A673 (cell line): ENCODE measurements around the gene SLC4A2. TPM values are rescaled to one million over a fixed set of nuclear protein-coding genes. Genes with fewer than 3 reads are reported as not detected.

Experiments used
- BruUV-seq: library from RNA; stranded (reverse); fragments of 400-500 nt; replicated peaks from 2 replicates; lab custom pipeline; 2021; lab: Mats Ljungman, UMichigan
- CTCF ChIA-PET: fragments of 300-600 bp; sonication (Branson Sonifier 250); formaldehyde crosslinking; loops from one replicate; lab custom pipeline; 2022; ENCODE audit warnings: antibody characterized with exemption; lab: Charles Lee
- POLR2A ChIA-PET: fragments of 300-600 bp; sonication (Branson Sonifier 250); formaldehyde crosslinking; loops from one replicate; lab custom pipeline; 2022; ENCODE audit warnings: antibody characterized with exemption; ENCODE audit not compliant: low non-redundant PET; lab: Charles Lee
- DNase-seq: peaks from one replicate; pipeline ENCODE4 v3.0.0-alpha.2; 2015; ENCODE audit warnings: low spot score
- H3K27ac ChIP-seq: fragments of 200-600 bp; sonication (generic); 2 replicates; pipeline ENCODE4 v1.5.1; 2016; ENCODE audit warnings: mixed run types, low read depth, mild to moderate bottlenecking, mixed read lengths, antibody characterized with exemption, low read length; ENCODE audit not compliant: poor library complexity, severe bottlenecking
- H3K27me3 ChIP-seq: fragments of 200-600 bp; sonication (generic); replicated peaks from 2 replicates; pipeline ENCODE4 v1.6.1; 2017; ENCODE audit warnings: mixed run types, low read depth, mild to moderate bottlenecking, mixed read lengths, antibody characterized with exemption, low read length; ENCODE audit not compliant: insufficient read depth, poor library complexity
- H3K36me3 ChIP-seq: fragments of 200-600 bp; sonication (generic); 2 replicates; pipeline ENCODE4 v1.6.1; 2016; ENCODE audit warnings: mixed run types, mild to moderate bottlenecking, mixed read lengths, antibody characterized with exemption, low read length; ENCODE audit not compliant: insufficient read depth, poor library complexity, severe bottlenecking
- H3K4me1 ChIP-seq: fragments of 200-600 bp; sonication (generic); 2 replicates; pipeline ENCODE4 v1.6.1; 2017; ENCODE audit warnings: mixed run types, mild to moderate bottlenecking, mixed read lengths, antibody characterized with exemption, low read length; ENCODE audit not compliant: insufficient read depth, poor library complexity, severe bottlenecking
- H3K4me3 ChIP-seq: fragments of 200-600 bp; sonication (generic); 2 replicates; pipeline ENCODE4 v1.5.1; 2016; ENCODE audit warnings: low read depth, mixed run types, mild to moderate bottlenecking, mixed read lengths, low read length; ENCODE audit not compliant: poor library complexity, severe bottlenecking
- H3K9me3 ChIP-seq: fragments of 200-600 bp; sonication (generic); 2 replicates; pipeline ENCODE4 v1.6.1; 2016; ENCODE audit warnings: mixed run types, low read depth, mild to moderate bottlenecking, mixed read lengths, antibody characterized with exemption, low read length; ENCODE audit not compliant: poor library complexity, severe bottlenecking
- CTCF ChIP-seq: fragments of 300-800, 200-600 bp; sonication (generic); conservative IDR thresholded peaks from 2 replicates; pipeline ENCODE4 v1.5.1; 2017; ENCODE audit warnings: low read depth, mild to moderate bottlenecking, antibody characterized with exemption, low read length, moderate library complexity, mixed read lengths
- EZH2 ChIP-seq: fragments of 200-600 bp; sonication (generic); IDR thresholded peaks from 2 replicates; pipeline ENCODE4 v1.6.1; 2017; ENCODE audit warnings: borderline replicate concordance, low read depth, mild to moderate bottlenecking, mixed read lengths, antibody characterized with exemption, low read length; ENCODE audit not compliant: poor library complexity, severe bottlenecking
- intact Hi-C: fragments of 100-400 bp; cut with micrococcal nuclease; formaldehyde crosslinking; loops from one replicate; pipeline ENCODE4 v1.10.0; 2022; ENCODE audit not compliant: unreplicated experiment
- total RNA-seq: library from RNA; stranded (reverse); gene quantifications from 2 replicates; pipeline ENCODE4 v1.2.3, GENCODE V29; 2021

SLC4A2 gene
- total RNA-seq, 1 experiment from 2014 or later: 222 TPM

- intact Hi-C loops: no loop called here
- POLR2A ChIA-PET: no interaction called here
- H3K27me3 ChIP-seq: peaks cover 6% of the 10 kb centered on the region
- TF ChIP-seq EZH2 (no peak), CTCF (no peak)
- CTCF ChIA-PET: no interaction called here
- no peak overlapping the region for H3K27ac ChIP-seq
- H3K4me3 ChIP-seq: no peak overlapping the region
- H3K4me1 ChIP-seq: peaks cover 28% of the 10 kb centered on the region
- no peak for DNase-seq
- no peaks in the 10 kb centered on the region for H3K36me3 ChIP-seq
- BruUV-seq: no TSS peak
- no peaks in the 10 kb centered on the region for H3K9me3 ChIP-seq
Measured at GRCh38 chr7:151016505-151016904, 42.9 kb upstream of the SLC4A2 start.

- peaks cover 28% of the 10 kb centered on the region for H3K4me1 ChIP-seq
- ChIA-PET POLR2A (no interaction called here), CTCF (no interaction called here)
- intact Hi-C loops: no loop called here
- H3K36me3 ChIP-seq: no peaks in the 10 kb centered on the region
- no TSS peak for BruUV-seq
- H3K27ac ChIP-seq: no peak overlapping the region
- H3K4me3 ChIP-seq: no peak overlapping the region
- TF ChIP-seq EZH2 (no peak), CTCF (no peak)
- no peaks in the 10 kb centered on the region for H3K9me3 ChIP-seq
- no peak for DNase-seq
- peaks cover 6% of the 10 kb centered on the region for H3K27me3 ChIP-seq
Measured at GRCh38 chr7:151016942-151017341, 42.4 kb upstream of the SLC4A2 start.

- Histone ChIP-seq H3K36me3 (no peaks in the 10 kb centered on the region), H3K4me1 (peaks cover 25% of the 10 kb centered on the region), H3K27ac (no peak overlapping the region), H3K4me3 (peak overlapping the region; percentile 36), H3K27me3 (peaks cover 6% of the 10 kb centered on the region), H3K9me3 (no peaks in the 10 kb centered on the region)
- no peak for TF ChIP-seq EZH2
- no peak for TF ChIP-seq CTCF
- no TSS peak for BruUV-seq
- intact Hi-C loops: no loop called here
- ChIA-PET CTCF (interaction anchor here (0.6 kb wide), 2 partner anchors 54 to 718 kb away, joined by 3 to 4 read pairs; no protein-coding TSS in a partner anchor), POLR2A (interaction anchor here (0.5 kb wide), 1 partner anchor 736 kb away, joined by 3 read pairs; no protein-coding TSS in a partner anchor)
- DNase-seq: no peak
Measured at GRCh38 chr7:151017370-151017952, 41.9 kb upstream of the SLC4A2 start.
